ENCODE results near the gene KIRREL3.
"Not testable (repeated sequence)": the region's sequence is repeated elsewhere in the genome, so short reads cannot be mapped to it uniquely, and the experiment has no call there.

KIRREL3 gene

DNA sequence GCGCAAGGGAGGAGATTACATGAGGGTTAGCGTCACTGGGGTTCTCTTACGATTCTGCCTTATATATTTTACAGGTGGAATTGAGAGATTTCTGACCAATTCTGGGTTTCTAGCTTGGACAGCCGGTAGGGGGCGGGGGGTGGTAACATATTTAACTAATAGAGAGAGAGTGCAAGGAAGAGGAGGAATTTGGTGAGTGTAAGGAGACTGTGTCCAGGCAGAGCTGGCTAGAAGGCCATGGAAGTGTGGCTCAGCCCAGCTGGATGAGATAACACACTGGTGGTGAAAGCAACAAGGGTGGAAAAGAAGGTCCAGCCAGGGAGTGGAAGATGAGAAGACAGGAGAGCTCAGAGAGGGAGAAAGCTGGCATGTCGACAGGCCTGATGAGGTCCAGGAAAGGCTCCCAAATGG, 588.6 kb downstream of the KIRREL3 start:
- no peak for DNase-seq

- DNase-seq = no peak
Measured at GRCh38 chr11:126410649-126411048, 589.9 kb downstream of the KIRREL3 start.

DNA sequence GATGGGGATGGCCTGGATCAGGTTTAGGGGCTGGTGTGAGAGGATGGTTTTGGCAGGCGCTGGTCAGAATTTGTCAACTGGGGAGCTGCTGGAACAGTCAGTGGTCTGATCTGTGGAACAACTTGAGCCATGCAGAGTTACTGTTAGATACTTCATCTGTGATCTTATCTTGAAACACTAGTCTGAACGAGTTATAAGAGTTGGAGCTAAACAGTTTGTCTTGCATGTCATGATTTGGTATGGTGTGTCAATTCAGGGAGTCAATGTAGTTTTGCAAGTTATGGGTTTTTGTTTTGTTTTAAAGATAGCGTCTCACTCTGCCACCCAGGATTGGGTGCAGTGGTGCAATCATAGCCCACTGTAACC, 591.0 kb downstream of the KIRREL3 start:
- DNase-seq = no peak

GRCh38 chr11:126408901-126409619, 591.5 kb downstream of the KIRREL3 start:
- DNase-seq = no peak

DNA sequence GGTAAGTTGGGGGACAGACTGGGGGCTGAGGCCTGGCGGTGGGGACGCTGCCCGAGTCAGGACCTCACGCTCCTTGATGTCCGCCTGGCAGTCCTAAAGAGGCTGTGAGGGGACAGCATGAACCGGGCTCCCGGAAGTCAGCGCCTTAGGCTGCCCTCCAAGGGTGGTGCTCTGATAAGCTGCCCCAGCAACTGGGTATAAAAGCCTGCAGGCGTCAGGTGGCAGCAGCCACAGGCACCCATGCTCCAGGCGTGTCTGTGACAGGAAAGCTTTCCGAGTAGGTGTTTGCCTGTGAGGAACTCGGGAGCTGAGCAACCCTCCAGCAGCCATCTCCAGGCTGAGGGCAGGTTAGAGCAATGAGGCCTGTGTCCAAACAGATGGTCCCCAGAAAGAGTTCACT, 592.1 kb downstream of the KIRREL3 start:
- DNase-seq = no peak

DNA sequence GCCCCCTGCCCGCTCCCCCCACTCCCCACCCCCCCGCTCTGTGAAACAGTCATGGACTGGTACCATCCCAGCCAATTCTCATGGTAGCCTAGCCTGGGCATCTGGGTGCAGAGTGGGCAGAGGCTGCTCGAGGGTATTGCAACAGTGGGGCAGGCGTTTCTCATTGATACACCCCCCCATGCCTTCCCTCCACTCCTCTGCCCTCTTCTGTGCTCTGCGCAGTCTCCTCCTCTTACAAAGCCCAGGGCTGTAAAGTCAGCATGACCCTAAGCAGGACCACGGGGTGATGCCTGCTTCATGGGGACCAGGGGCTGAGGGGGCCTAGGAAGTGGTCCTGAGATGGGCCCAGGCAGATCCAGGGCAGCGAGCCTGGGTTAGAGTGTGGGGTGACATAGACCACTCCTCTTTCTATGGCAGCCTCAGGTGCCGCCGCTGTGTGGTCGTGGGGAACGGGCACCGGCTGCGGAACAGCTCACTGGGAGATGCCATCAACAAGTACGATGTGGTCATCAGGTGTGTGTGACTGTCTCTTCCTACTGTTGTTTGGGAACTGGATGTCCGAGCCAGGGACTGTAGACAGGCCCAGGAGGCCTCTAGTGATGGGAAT, 592.8 kb downstream of the KIRREL3 start:
- DNase-seq = no peak

- DNase-seq = no peak
Measured at GRCh38 chr11:126407101-126407521, 593.5 kb downstream of the KIRREL3 start.

GRCh38 chr11:126406368-126406767, 594.2 kb downstream of the KIRREL3 start:
- no peak for DNase-seq

- no peak for DNase-seq
Measured at GRCh38 chr11:126405906-126406305, 594.7 kb downstream of the KIRREL3 start.

DNA sequence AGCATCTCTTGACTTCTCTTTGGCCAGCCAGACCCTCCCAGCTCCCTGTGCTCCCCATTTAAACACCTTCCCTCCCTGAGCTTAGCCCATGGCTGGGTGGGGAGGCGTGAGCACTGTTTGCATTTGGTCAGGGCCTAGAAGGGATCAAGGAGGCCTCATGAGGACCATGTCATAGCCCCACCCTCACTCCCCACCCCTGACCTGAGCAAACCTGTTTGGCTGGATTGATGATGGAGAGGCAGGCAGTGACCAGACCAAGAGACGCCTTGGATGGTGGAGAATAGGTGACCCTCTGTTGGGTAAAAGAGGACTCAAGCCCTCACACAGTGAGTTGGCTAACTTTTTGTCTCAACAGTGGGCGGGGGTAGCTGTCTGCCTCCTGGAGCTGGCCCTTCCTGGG, 595.2 kb downstream of the KIRREL3 start:
- no peak for DNase-seq

DNA sequence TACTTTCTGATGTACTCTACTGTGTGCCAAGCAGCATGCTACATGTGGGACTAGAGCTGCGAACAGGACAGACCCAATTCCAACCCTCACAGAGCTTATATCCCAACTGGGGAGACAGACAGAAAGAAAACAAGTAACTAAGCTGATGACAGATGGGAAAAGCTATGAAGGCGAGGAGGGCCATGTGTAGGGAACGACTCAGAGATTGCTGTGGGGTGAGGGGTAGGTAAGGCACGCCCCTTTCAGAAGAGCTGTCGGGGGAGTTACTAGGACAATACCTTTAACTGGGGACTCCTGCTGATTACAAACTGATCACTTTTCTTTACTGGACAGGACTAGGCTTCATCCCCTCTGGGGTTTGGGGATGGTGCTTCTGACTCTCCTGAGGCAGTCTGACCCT, 596.2 kb downstream of the KIRREL3 start:
- no peak for DNase-seq

GRCh38 chr11:126403658-126404057, 596.9 kb downstream of the KIRREL3 start:
- no peak for DNase-seq

DNA sequence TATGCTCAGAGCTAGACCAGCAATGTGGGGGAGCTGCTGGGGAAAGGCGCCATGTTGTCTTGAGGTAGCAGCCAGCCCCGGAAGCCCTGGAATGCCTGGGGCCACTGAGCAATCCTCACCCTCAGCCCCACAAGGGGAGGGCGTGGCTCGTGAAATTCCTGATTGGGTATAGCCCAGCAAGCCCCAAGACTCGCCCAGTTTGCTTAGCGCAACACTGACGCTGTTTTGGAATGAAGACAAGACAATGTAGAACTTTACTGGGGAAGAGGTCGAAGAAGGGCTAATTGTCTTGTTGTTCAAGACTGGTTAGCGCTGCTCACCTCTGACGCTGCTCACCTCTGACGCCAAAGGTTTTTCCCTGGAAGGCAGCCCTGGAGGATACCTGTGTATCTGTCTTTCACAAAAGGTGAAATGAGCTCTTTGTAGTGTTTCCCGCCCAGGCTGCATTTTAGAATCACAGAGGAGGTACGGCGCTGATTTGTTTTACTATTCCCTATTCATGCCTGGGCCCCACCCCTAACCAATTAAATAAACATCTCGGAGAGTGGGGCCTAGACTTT, 597.5 kb downstream of the KIRREL3 start:
- DNase-seq = no peak

DNA sequence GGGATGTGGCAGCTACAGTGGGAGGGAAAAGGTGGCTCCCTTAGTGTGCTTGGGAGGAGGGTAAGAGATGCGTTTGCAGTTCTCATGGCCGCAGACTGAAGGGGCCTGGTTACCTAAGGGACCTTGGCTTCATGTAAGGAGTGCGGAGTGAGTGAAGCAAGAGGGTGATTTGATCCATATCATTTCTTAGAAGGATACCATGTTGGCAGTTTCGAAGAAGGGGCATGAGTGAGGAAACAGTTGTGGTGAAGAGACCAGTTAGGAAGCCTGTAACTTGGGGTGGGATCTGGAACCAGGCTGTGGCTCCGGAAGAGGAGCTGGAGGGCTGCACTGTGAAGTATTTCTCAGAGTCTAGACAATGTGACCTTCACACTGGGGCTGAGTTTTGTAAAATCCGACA, 600.1 kb downstream of the KIRREL3 start:
- no peak for DNase-seq

DNA sequence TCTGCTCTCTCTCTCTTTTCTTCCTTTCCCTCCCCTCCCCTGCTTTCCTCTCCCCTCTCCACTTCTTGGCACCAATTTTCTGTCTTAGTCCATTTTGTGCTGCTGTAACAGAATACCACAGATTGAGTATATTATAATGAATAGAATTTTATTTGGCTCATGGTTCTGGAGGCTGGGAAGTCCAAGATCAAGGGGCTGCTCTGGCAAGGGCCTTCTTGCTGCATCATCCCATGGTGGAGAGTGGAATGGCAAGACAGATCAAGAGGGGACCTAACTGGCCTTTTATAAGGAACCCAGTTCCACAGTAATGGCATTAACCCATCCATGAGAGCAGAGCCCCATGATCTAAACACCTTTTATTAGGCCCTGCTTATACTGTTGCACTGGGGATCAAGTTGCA, 600.6 kb downstream of the KIRREL3 start:
- DNase-seq = no peak

GRCh38 chr11:126398721-126399120, 601.8 kb downstream of the KIRREL3 start:
- no peak for DNase-seq

DNA sequence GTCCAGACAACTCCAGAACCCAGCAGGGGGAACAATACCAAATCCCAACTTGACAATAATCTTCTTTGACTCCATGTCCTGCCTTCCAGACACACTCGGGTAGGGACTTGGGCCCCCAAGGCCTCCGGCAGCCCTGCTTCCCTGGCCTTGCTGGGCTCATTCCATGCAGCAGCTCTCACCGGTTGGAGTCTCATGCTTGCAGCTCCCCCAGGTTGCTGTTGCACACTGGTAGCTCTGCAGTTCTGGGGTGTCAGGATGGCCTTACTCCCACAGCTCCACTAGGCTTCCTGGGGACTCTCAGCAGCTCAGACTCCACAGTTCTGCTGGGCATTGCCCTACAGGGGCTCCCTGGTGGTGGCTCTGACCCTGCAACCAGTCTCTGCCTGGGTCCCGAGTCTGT, 602.3 kb downstream of the KIRREL3 start:
- no peak for DNase-seq

DNA sequence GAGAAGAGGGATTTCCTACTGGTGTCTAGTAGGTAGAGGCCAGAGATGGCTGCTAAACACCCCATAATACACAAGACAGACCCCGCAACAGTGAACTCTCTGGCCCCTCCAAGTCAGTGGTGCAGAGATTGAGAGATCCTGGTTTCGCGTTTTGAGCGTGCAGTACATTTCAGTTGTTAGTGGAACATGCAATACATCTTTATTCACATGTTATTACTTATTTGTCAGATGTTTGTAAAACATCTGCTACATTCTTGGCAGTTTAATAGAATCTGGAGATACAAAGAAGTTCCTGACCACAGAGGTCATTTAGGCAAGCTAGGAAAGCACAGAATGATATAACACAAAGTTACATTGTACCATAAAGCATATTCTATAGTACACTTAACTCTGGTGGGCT, 603.6 kb downstream of the KIRREL3 start:
- no peak for DNase-seq

- DNase-seq = not testable (repeated sequence)
Measured at GRCh38 chr11:126396266-126396665, 604.3 kb downstream of the KIRREL3 start.

- not testable (repeated sequence) for DNase-seq
Measured at GRCh38 chr11:126395784-126396183, 604.8 kb downstream of the KIRREL3 start.

DNA sequence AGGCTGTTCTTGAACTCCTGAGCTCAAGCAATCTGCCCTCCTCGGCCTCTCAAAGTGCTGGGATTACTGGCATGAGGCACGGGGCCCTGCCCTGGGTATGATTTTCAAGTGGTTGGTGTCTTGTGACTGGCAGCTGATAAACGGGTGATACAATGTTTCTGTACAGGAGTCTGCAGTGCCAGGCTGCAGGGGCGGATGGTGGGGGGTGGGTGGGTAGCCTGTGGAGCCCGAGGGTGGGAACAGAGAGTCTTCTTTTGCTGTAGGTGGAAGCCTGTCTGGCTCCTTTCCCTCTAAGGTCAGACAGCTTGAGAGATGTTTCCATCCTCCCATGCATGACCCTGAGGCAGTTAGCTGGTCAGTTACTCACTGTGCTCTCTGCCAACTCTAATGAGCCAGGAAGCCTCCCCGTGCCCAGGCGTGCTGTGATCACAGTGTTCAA, 605.9 kb downstream of the KIRREL3 start:
- DNase-seq = not testable (repeated sequence)

GRCh38 chr11:126394036-126394435, 606.5 kb downstream of the KIRREL3 start:
- DNase-seq = no peak

GRCh38 chr11:126393143-126393542, 607.4 kb downstream of the KIRREL3 start:
- DNase-seq = no peak

GRCh38 chr11:126392633-126393013, 607.9 kb downstream of the KIRREL3 start:
- no peak for DNase-seq

Data from activated CD4-positive, alpha-beta T cell treated with anti-CD3 and anti-CD28 coated beads for 4 hours (primary cell).